ENCODE results near the gene ZBTB46.
A peak's percentile ranks its signal among the peaks of the same experiment; 100 is the strongest.

The ZBTB46 gene

DNA sequence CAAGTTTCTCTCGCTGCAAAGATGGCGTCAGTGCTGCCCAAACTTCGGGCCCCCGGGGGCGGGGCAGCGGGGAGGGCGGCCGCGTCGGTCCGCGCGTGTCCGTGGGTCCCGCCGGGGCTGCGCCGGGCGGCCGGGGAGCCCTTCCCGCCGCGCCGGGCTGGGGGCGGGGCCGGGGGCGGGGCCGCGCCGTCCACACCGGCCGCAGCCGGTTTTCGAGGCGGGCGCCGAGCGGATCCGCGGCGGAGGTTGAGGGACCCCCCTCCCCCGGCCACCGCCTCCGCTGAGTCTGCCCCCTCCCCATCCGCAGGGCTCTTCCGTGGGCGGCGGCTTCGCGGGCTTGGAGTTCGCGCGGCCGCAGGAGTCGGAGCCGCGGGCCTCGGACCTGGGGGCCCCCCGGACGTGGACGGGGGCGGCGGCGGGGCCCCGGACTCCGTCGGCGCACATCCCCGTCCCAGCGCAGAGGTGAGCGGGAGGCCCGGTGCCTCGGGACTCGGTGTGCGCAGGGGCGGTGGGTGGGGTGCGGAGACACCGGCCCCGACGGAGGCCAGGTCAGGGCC lies 90.9 kb downstream of the ZBTB46 start:
- TF ChIP-seq, protein P1, sequence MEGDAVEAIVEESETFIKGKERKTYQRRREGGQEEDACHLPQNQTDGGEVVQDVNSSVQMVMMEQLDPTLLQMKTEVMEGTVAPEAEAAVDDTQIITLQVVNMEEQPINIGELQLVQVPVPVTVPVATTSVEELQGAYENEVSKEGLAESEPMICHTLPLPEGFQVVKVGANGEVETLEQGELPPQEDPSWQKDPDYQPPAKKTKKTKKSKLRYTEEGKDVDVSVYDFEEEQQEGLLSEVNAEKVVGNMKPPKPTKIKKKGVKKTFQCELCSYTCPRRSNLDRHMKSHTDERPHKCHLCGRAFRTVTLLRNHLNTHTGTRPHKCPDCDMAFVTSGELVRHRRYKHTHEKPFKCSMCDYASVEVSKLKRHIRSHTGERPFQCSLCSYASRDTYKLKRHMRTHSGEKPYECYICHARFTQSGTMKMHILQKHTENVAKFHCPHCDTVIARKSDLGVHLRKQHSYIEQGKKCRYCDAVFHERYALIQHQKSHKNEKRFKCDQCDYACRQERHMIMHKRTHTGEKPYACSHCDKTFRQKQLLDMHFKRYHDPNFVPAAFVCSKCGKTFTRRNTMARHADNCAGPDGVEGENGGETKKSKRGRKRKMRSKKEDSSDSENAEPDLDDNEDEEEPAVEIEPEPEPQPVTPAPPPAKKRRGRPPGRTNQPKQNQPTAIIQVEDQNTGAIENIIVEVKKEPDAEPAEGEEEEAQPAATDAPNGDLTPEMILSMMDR (IDR thresholded peaks at IDR 0.05; ENCODE audit: insufficient read depth, low read depth, low read length, missing control alignments): no peak
- H3K4me3 ChIP-seq (ENCODE audit: low read length): peak overlapping the region; percentile 59
- DNase-seq (ENCODE audit: low read depth): peak; percentile 14

DNA sequence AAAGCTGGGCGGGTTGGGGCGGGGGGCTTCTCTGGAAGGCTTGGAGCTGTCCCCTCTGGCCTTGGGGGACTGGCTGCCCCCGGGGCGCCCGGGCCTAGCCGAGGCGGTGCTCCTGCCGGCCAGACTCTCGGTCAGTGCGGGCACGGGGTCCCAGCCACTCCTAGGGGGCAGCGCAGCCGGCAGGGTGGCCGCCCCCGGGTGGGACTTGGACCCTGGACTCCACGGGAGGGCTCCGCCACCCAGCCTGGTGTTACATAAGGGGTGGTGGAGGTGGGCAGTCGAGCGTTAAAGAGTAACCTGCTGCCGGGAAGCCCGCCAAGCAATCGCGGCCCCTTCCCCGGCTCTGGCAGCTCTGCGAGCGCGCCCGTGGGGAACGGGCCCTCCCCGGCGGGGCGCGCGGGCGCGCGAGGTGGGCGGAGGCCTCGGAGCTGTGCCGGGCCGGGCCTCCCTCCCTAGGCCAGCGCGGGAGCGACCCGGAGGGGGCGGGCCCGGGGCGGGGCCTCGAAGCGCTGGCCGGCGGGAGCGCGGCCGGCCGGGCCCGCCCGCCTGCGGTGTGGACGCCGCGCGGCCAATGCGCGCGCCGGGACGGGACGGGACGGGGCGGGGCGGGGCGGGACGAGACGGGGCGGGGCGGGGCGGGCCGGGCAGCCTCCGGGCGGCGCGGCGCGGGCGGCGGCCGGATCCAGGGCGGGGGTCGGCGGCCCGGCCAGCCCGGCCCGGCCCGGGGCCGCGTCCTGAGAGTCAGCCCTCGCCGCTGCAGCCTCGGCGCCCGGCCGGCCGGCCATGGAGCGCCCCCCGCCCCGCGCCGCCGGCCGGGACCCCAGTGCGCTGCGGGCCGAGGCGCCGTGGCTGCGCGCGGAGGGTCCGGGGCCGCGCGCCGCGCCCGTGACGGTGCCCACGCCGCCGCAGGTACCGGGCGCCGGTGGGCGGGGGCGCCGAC lies 91.7 kb downstream of the ZBTB46 start, which contains the start of gene SLC2A4RG:
SLC2A4RG (plus strand) TSS at position 647 of the 940 bp plus-strand sequence; CDS start at position 784, 137 bp downstream.
- DNase-seq (ENCODE audit: low read depth): peak; percentile 81
- TF ChIP-seq, protein P1 (IDR thresholded peaks at IDR 0.05; ENCODE audit: insufficient read depth, low read depth, low read length, missing control alignments): no peak

DNA sequence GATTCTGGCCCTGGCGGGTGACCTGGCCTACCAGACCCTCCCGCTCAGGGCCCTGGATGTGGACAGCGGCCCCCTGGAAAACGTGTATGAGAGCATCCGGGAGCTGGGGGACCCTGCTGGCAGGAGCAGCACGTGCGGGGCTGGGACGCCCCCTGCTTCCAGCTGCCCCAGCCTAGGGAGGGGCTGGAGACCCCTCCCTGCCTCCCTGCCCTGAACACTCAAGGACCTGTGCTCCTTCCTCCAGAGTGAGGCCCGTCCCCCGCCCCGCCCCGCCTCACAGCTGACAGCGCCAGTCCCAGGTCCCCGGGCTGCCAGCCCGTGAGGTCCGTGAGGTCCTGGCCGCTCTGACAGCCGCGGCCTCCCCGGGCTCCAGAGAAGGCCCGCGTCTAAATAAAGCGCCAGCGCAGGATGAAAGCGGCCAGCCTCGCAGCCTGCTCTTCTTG lies 92.4 kb downstream of the ZBTB46 start:
- no peak overlapping the region for H3K4me3 ChIP-seq (ENCODE audit: low read length)

More for the DNA sequence above, 91.7 kb downstream of the ZBTB46 start, which contains the start of gene SLC2A4RG:
- peak within 1 kb of the TSS; percentile 59 for H3K4me3 ChIP-seq (ENCODE audit: low read length)

DNA sequence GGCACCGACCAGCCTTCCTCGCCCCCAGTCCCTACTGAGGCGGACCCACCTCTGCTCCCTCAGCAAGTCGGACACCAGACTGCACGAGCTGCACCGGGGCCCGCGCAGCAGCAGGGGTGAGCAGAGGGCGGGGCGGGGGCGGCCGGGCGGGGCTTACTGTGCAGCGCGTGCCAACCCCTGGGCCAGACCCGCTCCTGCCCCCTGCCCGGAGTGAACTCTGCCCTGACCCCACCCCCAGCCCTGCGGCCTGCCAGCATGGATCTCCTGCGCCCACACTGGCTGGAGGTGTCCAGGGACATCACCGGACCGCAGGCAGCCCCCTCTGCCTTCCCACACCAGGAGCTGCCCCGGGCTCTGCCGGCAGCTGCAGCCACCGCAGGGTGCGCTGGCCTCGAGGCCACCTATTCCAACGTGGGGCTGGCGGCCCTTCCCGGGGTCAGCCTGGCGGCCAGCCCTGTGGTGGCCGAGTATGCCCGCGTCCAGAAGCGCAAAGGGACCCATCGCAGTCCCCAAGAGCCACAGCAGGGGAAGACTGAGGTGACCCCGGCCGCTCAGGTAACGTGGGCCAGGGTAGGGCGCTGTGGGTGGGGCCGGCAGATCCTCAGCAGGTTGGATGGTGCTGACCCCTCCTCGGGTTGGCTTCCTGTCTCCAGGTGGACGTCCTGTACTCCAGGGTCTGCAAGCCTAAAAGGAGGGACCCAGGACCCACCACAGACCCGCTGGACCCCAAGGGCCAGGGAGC lies 92.9 kb downstream of the ZBTB46 start:
- TF ChIP-seq, protein P1 (IDR thresholded peaks at IDR 0.05; ENCODE audit: insufficient read depth, low read depth, low read length, missing control alignments): no peak
- no peak for DNase-seq (ENCODE audit: low read depth)
- no peak overlapping the region for H3K4me3 ChIP-seq (ENCODE audit: low read length)

More for the DNA sequence above, 92.4 kb downstream of the ZBTB46 start:
- TF ChIP-seq, protein P1 (IDR thresholded peaks at IDR 0.05; ENCODE audit: insufficient read depth, low read depth, low read length, missing control alignments): no peak
- DNase-seq (ENCODE audit: low read depth): no peak

DNA sequence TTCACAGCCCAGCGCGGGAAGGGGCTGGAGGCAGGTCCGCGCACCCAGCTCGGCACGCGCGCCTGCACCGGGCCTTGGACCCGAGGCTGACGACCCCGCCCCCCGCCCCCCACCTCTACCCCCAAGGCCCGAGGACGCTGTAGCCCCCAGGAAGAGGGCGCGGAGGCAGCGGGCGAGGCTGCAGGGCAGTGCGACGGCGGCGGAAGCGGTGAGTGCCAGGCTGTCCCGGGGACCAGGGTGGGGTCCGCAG lies 93.4 kb downstream of the ZBTB46 start:
- no peak for DNase-seq (ENCODE audit: low read depth)
- TF ChIP-seq, protein P1 (IDR thresholded peaks at IDR 0.05; ENCODE audit: insufficient read depth, low read depth, low read length, missing control alignments): no peak
- H3K4me3 ChIP-seq (ENCODE audit: low read length): no peak overlapping the region

DNA sequence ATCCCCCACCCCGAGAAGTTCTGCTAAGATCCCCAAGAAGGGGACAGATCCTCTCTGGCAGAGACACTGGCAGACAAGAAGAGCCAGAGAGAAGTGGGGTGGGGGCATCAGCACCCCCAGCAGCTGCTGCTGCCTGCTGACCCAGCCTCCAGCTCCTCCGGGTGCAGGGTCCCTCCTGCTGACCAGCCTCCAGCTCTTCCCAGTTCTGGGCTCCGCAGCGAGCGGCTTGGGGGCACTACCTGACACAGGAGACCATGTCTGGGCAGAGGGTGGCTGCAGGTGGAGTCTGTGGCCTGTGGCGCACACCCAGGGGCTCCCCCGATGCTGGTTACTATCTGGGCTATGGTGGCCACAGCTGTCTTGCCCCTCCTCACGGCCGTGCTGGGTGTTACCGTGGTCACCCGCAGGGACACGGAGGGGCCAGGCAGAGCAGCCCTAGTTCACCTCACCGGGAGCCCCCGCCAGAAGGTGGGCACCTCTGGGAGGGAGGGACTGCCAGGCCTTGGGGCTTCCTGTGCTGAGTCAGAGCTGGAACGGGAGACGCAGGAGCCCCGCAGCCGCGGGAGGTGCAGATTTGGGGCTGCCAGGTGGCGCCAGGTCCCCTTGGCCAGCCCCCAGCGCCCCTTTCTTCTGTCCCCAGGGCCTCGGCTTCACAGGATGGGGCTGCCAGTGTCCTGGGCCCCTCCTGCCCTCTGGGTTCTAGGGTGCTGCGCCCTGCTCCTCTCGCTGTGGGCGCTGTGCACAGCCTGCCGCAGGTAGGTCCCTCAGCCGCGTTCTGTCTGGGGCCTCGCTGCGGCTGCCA lies 94.0 kb downstream of the ZBTB46 start:
- no peak overlapping the region for H3K4me3 ChIP-seq (ENCODE audit: low read length)
- TF ChIP-seq, protein P1 (IDR thresholded peaks at IDR 0.05; ENCODE audit: insufficient read depth, low read depth, low read length, missing control alignments): no peak
- peak; percentile 28 for DNase-seq (ENCODE audit: low read depth)
